ENCODE measurements around the gene MDC1. TPM values are rescaled to one million over a fixed set of nuclear protein-coding genes. Genes with fewer than 3 reads are reported as not detected.

MDC1 gene
- total RNA-seq, 1 experiment from 2014 or later: 53.4 TPM

DNA sequence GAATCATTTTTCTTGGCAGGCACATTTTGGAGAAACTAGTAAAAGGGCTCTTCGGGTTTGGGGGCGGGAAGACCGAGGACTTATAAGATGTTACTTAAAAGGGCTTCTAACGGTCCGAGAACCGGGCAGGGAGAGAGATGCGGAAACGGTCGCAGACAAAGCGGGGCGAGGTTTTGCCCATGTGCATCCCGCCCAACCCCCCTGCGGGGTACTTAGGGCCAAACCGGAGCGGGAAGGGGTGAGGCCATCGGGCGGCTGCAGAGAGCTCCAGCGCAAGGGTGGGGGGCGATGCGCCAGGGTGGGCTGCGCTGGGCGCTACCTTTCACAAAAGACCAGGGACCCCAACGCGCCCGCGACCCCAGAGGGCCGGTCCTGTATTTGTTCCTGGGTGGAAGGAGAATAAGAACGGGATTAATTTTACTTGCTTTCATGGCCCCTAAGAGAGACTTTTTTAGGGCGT lies 3.7 kb upstream of the MDC1 start:
- intact Hi-C loops (cut with micrococcal nuclease; ENCODE audit: unreplicated experiment): no loop called here
- POLR2A ChIA-PET (ENCODE audit: low non-redundant PET): interaction anchor here (0.6 to 1.5 kb wide), 4 partner anchors 42 to 150 kb away, joined by 4 to 11 read pairs (median 5); partner anchors contain the start of genes MRPS18B and PPP1R10
- peaks cover 44% of the 10 kb centered on the region for H3K36me3 ChIP-seq (ENCODE audit: insufficient read depth, low read length, poor library complexity, severe bottlenecking)
- peaks cover 40% of the 10 kb centered on the region for H3K4me1 ChIP-seq (ENCODE audit: insufficient read depth, low read length, poor library complexity, severe bottlenecking)
- H3K27me3 ChIP-seq (replicated peaks; ENCODE audit: insufficient read depth, low read depth, low read length, poor library complexity): no peaks in the 10 kb centered on the region
- peak; percentile 87 for DNase-seq (ENCODE audit: low spot score)
- H3K27ac ChIP-seq (ENCODE audit: low read depth, low read length, poor library complexity, severe bottlenecking): peak overlapping the region; percentile 98
- TF ChIP-seq EZH2 (IDR thresholded peaks at IDR 0.05; ENCODE audit: borderline replicate concordance, low read depth, low read length, poor library complexity, severe bottlenecking): no peak
- BruUV-seq (replicated peaks): no TSS peak
- CTCF ChIA-PET: interaction anchor here (0.6 kb wide), 1 partner anchor 14 kb away, joined by 3 read pairs; no protein-coding TSS in a partner anchor
- H3K4me3 ChIP-seq (ENCODE audit: low read depth, low read length, poor library complexity, severe bottlenecking): peak overlapping the region; percentile 94
- H3K9me3 ChIP-seq (ENCODE audit: low read depth, low read length, poor library complexity, severe bottlenecking): no peaks in the 10 kb centered on the region

DNA sequence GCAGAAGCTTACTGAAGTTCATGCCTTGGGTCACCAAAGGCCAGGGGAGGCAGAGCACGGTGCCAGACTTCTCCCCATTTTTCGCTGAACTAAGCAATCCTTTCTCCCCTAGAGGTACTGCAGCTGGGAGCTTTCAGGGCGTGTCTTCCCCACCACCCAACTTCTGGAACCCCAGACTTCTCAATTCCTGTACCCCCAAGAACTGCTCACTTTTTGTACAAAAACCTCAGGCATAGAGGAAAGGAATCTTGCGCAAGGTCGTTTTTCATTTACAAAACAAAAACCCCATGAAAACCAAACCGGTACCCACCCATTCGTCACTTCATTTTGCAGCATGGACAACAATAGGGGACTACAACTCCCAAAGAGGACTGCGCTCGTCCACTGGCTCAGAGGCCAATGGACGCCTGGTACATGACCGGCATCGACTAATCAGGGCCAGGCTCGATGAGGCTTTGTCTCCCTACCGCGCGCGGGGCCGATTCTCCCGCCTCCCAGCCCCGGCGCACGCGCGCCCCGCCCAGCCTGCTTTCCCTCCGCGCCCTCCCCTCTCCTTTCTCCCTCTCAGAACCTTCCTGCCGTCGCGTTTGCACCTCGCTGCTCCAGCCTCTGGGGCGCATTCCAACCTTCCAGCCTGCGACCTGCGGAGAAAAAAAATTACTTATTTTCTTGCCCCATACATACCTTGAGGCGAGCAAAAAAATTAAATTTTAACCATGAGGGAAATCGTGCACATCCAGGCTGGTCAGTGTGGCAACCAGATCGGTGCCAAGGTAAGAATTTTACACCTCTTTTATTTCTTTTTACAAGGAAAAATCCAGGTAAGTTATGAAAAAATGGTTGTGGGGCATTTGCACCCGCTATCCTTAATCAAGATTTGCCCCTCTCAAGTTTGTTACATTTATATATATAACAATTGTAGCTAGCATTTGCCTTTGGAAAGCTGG lies 3.0 kb upstream of the MDC1 start, which contains the start of gene TUBB:
Gene TUBB, plus strand, starts transcription at position 562 of the 947 bp plus-strand sequence. Its CDS starts 155 bp downstream, at position 717.
- POLR2A ChIA-PET (ENCODE audit: low non-redundant PET): interaction anchor here (0.6 to 1.0 kb wide), 3 partner anchors 103 to 478 kb away, joined by 4 to 11 read pairs (median 5); partner anchors contain the start of genes MRPS18B and PPP1R10
- peak; percentile 99 for DNase-seq (ENCODE audit: low spot score)
- Histone ChIP-seq H3K27ac (ENCODE audit: low read depth, low read length, poor library complexity, severe bottlenecking) (peak within 1 kb of the TSS; percentile 98), H3K4me3 (ENCODE audit: low read depth, low read length, poor library complexity, severe bottlenecking) (peak within 1 kb of the TSS; percentile 94), H3K9me3 (ENCODE audit: low read depth, low read length, poor library complexity, severe bottlenecking) (no peaks in the 10 kb centered on the region), H3K4me1 (ENCODE audit: insufficient read depth, low read length, poor library complexity, severe bottlenecking) (peaks cover 37% of the 10 kb centered on the region), H3K36me3 (ENCODE audit: insufficient read depth, low read length, poor library complexity, severe bottlenecking) (peaks cover 39% of the 10 kb centered on the region), H3K27me3 (replicated peaks; ENCODE audit: insufficient read depth, low read depth, low read length, poor library complexity) (no peaks in the 10 kb centered on the region)
- CTCF ChIA-PET: no interaction called here
- intact Hi-C loops (cut with micrococcal nuclease; ENCODE audit: unreplicated experiment): no loop called here
- TF ChIP-seq, protein P1, sequence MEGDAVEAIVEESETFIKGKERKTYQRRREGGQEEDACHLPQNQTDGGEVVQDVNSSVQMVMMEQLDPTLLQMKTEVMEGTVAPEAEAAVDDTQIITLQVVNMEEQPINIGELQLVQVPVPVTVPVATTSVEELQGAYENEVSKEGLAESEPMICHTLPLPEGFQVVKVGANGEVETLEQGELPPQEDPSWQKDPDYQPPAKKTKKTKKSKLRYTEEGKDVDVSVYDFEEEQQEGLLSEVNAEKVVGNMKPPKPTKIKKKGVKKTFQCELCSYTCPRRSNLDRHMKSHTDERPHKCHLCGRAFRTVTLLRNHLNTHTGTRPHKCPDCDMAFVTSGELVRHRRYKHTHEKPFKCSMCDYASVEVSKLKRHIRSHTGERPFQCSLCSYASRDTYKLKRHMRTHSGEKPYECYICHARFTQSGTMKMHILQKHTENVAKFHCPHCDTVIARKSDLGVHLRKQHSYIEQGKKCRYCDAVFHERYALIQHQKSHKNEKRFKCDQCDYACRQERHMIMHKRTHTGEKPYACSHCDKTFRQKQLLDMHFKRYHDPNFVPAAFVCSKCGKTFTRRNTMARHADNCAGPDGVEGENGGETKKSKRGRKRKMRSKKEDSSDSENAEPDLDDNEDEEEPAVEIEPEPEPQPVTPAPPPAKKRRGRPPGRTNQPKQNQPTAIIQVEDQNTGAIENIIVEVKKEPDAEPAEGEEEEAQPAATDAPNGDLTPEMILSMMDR (conservative IDR thresholded peaks at IDR 0.05; ENCODE audit: low read depth, low read length): no peak
- no peak for TF ChIP-seq EZH2 (IDR thresholded peaks at IDR 0.05; ENCODE audit: borderline replicate concordance, low read depth, low read length, poor library complexity, severe bottlenecking)
- BruUV-seq (replicated peaks): TSS peak; percentile 29

DNA sequence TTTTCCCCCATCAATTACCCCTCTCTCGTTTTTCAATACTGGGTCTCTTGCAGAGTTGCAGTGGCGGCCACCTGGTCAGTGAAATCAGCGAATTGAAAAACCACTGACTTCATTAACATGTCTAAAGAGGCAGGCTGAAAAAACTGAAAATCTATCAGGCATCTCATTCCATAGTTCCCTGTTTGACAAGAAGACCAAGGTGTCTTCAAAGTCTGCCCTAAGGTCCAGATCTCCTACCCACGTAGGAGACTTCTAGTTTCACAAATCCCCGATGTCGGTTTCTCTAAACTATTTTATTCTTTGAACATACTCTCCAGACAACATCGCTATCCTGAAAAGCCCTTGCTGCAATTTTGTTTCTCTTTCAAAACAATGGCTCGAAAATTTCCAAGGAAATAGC lies 2.3 kb upstream of the MDC1 start:
- H3K9me3 ChIP-seq (ENCODE audit: low read depth, low read length, poor library complexity, severe bottlenecking): no peaks in the 10 kb centered on the region
- H3K4me1 ChIP-seq (ENCODE audit: insufficient read depth, low read length, poor library complexity, severe bottlenecking): peaks cover 30% of the 10 kb centered on the region
- ChIA-PET POLR2A (ENCODE audit: low non-redundant PET) (interaction anchor here (0.6 kb wide), 1 partner anchor 479 kb away, joined by 4 read pairs; no protein-coding TSS in a partner anchor), CTCF (no interaction called here)
- intact Hi-C loops (cut with micrococcal nuclease; ENCODE audit: unreplicated experiment): no loop called here
- no peak for DNase-seq (ENCODE audit: low spot score)
- peak overlapping the region; percentile 98 for H3K27ac ChIP-seq (ENCODE audit: low read depth, low read length, poor library complexity, severe bottlenecking)
- peak overlapping the region; percentile 94 for H3K4me3 ChIP-seq (ENCODE audit: low read depth, low read length, poor library complexity, severe bottlenecking)
- TF ChIP-seq EZH2 (IDR thresholded peaks at IDR 0.05; ENCODE audit: borderline replicate concordance, low read depth, low read length, poor library complexity, severe bottlenecking): no peak
- TF ChIP-seq, protein P1 (conservative IDR thresholded peaks at IDR 0.05; ENCODE audit: low read depth, low read length): no peak
- H3K27me3 ChIP-seq (replicated peaks; ENCODE audit: insufficient read depth, low read depth, low read length, poor library complexity): no peaks in the 10 kb centered on the region
- TSS peak; percentile 69 for BruUV-seq (replicated peaks)
- peaks cover 39% of the 10 kb centered on the region for H3K36me3 ChIP-seq (ENCODE audit: insufficient read depth, low read length, poor library complexity, severe bottlenecking)

Data from A673 (cell line).